ENCODE measurements around the gene IL24.

DNA sequence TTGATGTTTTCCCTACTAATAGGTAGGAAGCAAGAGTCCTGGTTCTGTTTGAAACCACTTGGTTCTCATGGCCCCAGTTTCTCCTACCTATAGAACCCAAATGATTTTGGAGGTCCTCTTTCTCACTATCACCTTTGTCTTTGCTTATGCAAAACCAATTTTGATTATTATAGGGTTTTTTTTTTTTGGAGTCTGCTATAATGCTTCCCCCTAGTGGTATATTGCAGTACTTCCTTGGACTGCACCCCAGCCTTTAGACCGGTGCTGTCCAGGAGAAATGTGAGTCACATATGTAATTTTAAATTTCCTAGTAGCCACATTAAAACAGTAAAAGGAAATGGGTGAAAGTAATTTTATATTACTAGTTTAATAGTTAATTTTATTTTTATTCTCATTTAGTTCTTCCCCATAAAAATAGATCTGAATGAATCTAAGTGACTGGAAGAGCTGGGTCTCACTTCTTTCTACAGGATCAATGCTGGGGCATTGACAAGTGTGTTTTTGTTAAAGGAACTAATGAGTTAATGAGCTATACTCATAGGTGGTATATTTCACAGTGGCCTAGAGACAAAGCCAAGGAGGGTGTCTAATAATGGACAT is 13.9 kb downstream of the IL24 start:
- TF ChIP-seq, protein P1, sequence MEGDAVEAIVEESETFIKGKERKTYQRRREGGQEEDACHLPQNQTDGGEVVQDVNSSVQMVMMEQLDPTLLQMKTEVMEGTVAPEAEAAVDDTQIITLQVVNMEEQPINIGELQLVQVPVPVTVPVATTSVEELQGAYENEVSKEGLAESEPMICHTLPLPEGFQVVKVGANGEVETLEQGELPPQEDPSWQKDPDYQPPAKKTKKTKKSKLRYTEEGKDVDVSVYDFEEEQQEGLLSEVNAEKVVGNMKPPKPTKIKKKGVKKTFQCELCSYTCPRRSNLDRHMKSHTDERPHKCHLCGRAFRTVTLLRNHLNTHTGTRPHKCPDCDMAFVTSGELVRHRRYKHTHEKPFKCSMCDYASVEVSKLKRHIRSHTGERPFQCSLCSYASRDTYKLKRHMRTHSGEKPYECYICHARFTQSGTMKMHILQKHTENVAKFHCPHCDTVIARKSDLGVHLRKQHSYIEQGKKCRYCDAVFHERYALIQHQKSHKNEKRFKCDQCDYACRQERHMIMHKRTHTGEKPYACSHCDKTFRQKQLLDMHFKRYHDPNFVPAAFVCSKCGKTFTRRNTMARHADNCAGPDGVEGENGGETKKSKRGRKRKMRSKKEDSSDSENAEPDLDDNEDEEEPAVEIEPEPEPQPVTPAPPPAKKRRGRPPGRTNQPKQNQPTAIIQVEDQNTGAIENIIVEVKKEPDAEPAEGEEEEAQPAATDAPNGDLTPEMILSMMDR (IDR thresholded peaks at IDR 0.05) = peak; percentile 48 to 80 (median 73)
- no peak for TF ChIP-seq POLR2A (IDR thresholded peaks at IDR 0.05)

Data from uterus (tissue), 2 donors.